T-helper 22 cell (primary cell): Measurements from ENCODE around the gene ADAMTS3.

ENCODE experiments used
- DNase-seq: peaks from one replicate; pipeline ENCODE4 v3.0.0-alpha.2; 2020; ENCODE audit warnings: low read depth

The ADAMTS3 gene

GRCh38 chr4:72344418-72344817 lies 224.6 kb downstream of the ADAMTS3 start:
- no peak for DNase-seq

DNA sequence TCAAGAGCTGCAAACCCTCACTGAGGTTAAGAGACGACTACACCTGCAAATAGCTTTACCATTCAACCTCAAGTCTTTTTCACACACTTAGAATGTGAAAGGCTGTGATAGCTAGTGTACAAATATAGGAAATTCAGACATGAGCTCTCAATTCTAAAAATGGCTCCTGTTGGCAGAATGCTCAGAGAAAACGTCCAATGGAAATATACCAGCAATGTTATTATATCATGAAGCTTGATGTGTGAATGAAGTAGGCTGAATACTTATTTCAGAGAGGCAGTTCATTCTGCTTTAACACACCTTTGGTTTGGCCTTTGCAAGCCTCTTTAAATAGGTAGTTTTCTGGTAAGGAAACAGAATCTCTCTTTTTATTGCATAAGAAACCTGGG lies 227.6 kb downstream of the ADAMTS3 start:
- DNase-seq, result no peak

GRCh38 chr4:72340803-72341431 lies 228.1 kb downstream of the ADAMTS3 start:
- no peak for DNase-seq

- no peak for DNase-seq
Measured at GRCh38 chr4:72338060-72338459, 231.0 kb downstream of the ADAMTS3 start.

DNA sequence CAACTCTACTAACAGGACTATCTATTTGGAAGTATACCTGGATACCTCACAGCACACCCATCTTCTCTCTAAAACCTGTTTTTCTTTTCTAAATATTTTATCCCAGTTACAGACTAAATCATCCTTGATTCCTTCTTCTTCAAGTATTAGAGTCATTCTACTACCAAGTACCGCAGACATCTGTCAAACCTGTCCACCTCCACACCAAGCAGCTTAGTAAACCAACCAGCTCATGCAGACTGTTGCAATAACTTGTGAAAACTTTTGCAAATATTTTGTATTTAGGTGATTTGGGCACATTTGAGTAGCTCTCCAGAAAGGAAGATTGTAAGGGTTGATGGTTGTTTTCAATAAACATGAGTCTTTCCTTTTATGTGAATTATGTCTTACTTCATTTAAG lies 238.6 kb downstream of the ADAMTS3 start:
- DNase-seq, result no peak

DNA sequence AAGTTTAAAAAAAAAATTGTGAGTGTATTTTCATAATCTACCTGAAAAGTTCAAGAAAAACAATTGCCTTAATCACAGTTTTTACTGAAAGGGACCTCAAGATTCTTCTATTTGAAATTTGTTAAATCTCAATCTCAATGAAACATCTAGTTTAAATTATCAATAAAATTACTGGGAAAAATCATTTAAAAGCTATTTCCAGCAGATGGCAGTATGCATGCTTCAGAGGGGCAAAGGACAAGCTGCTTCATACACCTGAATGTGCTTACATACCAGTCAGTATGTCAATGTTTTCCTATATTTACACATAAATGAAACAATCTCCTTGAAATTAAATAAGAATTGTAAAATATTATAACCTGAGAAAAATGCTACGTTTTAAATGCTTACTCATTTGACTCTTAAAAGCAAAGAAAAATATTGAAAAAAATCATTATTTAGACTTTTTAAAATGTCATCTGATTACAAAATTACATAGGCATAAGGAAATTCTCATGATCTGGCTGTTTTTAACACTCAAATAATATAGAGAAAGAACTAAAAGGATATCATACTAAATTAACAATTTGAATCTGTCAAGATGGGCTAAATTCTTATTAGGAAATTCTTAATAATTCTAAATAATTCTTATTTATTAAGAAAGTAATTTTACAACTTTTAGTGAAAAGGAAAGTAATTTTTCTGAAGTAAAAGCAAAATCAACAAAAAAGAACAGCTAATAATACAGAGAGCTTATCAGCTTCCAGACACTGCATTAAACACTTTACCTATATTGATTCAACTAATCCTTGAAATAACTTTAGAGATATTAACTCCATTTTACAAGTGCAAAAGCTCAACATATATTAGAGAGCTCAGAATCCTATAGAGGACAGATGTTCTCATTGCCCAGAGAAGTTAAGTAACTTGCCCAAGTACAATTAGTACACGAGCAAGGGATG lies 242.1 kb downstream of the ADAMTS3 start:
- DNase-seq, result no peak

DNA sequence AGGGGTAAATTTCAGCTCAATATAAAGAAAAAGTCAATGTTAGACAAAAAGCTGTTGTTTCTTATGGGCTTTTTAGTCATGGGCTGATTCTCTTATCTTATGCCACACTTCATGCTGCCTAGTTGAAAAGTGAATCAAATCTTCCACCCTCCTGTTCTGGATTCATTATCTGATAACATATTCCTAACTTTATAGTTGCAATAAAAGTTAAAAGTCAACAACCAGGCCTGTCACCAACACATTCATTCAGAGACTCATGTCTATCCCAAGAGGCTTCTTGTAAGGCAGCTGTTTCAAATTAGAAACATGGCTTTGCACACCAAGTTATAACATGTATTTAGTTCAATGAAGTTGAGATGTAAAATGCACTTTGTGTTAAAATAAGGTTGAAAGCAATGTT lies 243.8 kb downstream of the ADAMTS3 start:
- no peak for DNase-seq

DNA sequence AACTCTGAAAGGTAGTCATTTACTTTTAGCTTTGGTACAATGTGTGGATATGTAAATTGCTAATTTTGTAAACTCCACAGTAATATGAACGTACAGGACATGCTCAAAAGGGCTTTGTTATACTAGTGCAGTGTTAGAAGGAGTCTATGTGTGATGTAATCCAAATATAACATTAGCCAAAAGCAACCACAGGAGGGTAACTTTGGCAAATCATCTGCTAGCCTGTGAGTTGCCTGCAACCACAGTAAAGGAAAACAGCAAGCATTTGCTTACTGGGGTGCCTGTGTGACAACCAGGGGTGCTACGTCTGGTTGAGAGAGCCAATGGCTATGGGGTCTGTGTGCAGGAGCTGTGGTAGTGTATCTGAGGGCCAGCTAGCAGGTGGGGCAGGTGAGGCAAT lies 245.8 kb downstream of the ADAMTS3 start:
- no peak for DNase-seq

- no peak for DNase-seq
Measured at GRCh38 chr4:72320223-72320948, 248.6 kb downstream of the ADAMTS3 start.

DNA sequence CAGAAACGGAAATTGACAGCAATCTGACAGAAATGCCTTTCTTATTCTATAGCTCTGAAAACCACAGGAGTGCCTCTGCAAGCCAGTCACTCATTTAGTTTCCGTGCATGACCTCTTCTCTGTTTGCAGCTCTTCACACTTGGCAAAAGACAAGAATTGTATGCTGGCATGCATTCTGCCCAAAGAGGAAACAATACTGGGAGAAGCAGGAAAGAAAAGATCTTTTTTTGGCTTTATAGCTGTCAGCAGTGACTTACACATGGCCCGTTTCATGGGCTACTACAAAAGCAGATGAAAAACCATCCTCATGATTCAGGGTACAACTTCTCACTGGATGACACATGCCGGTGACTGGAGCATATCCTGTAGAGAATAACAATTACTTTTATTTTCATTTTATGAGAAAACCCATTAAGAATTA lies 249.4 kb downstream of the ADAMTS3 start:
- DNase-seq, result no peak

- DNase-seq, result no peak
Measured at GRCh38 chr4:72318421-72319170, 250.4 kb downstream of the ADAMTS3 start.

DNA sequence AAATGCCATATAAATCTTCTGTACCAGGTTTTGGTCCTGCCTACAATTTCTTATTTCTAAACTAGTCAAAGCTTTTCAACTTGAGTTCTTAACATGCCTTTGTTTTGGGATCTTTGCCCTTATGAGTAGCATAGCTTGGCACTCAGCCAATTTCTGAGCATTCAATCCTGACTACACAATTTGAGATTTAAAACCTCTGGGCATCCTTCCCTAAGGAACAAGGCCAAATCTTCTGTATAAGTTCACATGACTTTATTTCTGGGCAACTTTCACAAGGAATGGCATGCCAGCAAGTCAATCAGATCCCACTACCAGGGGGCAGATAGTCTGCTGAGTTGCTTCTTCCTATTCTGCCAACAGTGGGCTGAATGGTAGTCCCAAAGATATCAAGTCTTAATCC lies 254.2 kb downstream of the ADAMTS3 start:
- no peak for DNase-seq

DNA sequence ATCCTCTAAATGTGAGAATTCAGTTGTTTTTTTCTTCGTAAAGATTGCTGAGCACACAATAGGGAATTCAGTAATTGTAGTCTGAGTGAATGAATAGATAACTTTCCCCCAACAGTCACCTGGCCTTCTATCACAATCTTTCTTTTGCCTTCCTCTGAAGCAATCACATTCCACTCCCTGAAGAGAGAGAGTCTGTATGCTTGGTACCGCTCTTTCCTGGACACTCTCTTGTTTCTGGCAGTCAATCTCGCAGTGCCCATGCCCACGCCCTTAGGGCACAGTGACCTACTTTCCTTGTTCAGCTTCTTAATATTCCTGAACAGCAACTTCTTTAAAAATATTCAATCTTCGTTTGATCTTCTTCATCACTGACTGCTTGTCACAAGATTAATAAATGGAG lies 255.9 kb downstream of the ADAMTS3 start:
- no peak for DNase-seq

- DNase-seq, result no peak
Measured at GRCh38 chr4:72312032-72312650, 256.9 kb downstream of the ADAMTS3 start.

- no peak for DNase-seq
Measured at GRCh38 chr4:72311291-72311690, 257.7 kb downstream of the ADAMTS3 start.

- DNase-seq, result no peak
Measured at GRCh38 chr4:72305620-72306019, 263.4 kb downstream of the ADAMTS3 start.

- DNase-seq, result no peak
Measured at GRCh38 chr4:72305080-72305479, 263.9 kb downstream of the ADAMTS3 start.

- DNase-seq, result no peak
Measured at GRCh38 chr4:72302981-72303704, 265.9 kb downstream of the ADAMTS3 start.

- no peak for DNase-seq
Measured at GRCh38 chr4:72301759-72302158, 267.3 kb downstream of the ADAMTS3 start.

GRCh38 chr4:72300126-72300525 lies 268.9 kb downstream of the ADAMTS3 start:
- no peak for DNase-seq
